GM18502 (cell line): Measurements from ENCODE around the gene KCNJ16.
"Not testable (repeated sequence)": the region's sequence is repeated elsewhere in the genome, so short reads cannot be mapped to it uniquely, and the experiment has no call there.

Experiments used
- ATAC-seq: cut with Tn5 transposase; IDR thresholded peaks from one replicate; pipeline ENCODE4 v1.9.1; 2021; ENCODE audit warnings: mild to moderate bottlenecking; ENCODE audit not compliant: unreplicated experiment, poor library complexity

The KCNJ16 gene

DNA sequence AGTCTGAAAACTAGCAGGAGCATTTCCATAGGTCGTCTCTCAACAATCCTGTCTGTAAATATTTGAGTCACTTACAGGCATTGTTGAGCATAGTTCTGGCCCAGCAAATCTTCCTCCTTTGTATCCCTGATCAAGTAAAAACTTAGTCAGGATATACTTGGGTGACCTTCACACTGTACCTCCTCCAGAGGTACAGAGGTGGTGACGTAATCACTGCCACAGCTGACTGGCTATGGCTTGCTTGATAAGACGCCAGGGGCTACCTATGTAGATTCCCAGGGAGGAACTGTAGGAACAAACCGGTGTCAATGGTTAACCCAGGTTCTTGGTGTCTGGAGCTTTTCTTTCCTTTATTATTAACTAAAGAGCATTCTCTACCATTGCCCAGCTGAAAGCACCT lies at the start of gene KCNJ16:
TSS of gene KCNJ16 (plus strand) at position 270 of the 400 bp plus-strand sequence. CDS start 56,863 bp downstream, outside the sequence.
- ATAC-seq = no peak

DNA sequence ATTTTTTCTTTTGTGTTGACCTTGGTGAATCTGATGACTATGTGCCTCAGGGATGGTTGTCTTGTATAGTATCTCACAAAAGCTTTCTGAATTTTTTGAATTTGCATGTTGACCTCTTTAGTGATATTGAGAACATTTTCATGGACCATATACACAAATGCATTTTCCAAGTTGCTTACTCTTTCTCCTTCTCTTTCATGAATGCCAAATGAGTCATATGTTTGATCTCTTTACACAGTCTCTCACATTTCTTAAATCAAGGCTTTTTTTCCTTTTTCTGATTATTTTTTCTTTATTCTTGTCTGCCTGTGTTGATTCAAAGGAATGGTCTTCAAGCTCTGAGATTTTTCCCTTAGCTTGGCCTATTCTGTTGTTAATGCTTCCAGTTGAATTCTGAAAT lies 46.6 kb upstream of the KCNJ16 start:
- no peak for ATAC-seq

DNA sequence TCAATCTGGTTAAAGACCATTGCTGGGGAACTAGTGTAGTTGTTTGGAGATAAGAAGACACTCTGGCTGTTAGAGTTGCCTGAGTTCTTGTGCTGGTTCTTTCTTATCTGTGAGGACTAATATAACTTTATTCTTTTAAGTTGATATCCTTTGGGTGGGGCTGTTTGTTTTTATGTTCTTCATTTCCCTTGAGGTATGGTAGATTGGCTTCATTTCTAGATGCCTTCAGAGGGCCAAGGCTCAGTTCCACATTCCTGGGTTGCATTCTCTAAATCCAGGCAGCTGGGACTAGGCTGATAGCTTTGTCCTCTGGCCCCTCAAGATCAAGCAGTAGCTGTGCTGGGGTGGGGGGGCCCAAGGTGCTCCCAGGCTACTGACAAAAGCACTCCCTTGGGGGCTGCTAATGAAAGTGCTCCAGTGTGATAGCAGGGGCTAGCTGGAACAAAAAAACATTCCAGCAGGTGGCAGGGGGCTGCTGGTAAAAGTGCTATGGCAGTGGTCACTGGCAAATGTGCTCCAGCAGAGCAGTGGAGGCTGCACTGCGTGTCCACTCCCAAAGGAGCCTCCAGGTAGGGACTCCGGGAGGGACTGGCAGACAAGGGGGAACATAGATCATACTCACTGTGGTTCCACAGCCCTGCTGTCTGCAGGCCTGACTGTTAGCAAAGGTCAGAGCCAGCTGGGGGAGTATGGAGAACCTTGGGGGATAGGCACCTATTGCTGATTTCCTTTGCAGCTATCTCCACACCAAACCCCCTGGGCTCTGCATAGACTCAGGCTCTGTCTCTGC lies 45.9 kb upstream of the KCNJ16 start:
- ATAC-seq = no peak

DNA sequence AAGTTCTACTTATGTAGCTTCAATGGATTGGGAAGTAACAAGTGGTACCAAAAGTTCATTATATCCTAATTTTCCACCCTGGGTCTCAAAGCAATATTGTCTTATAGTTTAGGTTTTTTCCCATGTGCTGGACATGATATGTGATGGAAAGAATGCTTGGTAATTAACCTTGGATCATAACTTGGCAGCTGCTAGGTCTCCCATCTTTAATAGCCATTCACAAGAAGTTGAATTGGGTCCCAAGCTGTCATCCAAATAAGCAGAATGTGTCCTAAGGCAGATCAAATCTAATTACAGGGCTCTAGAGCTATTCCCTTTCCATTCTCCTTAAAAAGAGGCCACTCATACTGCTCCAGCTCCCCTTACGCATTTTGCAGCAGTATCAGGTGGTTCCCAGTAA lies 44.7 kb upstream of the KCNJ16 start:
- no peak for ATAC-seq

DNA sequence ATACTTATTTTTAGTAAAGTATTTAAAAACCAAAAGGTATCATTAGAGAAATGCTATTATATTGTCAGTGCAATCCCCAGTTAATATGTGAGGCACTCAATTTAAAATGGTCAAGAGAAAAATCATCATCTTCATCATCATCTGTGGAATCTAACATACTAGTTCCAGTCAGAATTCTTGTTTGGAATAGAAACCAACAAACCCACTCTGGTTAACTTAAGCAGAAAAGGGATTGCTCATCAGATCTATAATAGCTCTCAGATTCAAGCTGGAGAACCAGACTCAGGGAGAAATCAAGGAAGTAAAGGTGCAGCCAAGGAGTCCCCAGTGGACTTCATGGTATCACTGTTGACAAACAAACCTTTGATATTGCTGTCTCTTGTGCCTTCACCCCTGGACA lies 43.7 kb upstream of the KCNJ16 start:
- no peak for ATAC-seq

DNA sequence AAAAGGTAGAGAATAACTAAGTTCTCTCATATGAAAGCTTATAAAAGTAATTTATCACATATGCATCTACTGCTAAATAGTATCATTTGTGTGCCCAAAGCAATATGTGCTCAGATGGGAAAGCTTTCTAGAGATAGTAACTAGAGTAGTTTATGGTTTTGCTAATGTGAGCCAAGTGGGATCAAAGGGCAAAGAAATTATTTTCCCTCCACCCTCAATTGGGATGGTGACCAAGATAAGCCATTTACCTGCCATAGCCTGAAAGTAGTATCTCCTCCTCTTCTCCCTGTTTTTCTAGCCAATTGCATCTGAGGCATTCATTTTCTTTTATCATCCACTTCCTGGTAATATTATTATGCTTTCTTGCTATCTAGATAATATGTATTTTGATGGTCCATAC lies 41.9 kb upstream of the KCNJ16 start:
- no peak for ATAC-seq

DNA sequence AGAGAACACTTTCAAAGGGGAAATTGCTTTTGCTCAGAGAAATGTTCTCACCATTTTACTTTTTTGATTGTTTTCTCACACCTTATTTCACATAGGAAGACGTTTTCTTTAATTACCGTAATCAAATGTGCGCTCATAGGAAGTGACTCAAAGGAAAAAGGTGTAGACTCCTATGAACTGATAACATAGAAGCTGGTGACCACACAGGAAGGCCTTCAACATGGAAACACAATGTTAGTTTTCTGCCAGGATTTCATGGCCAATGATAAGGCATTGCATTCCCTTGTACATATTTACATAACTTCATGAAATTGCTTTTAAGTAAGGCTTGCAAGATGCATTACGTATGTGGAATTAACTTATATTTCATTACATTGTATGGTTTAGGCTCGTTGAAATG lies 40.9 kb upstream of the KCNJ16 start:
- no peak for ATAC-seq

DNA sequence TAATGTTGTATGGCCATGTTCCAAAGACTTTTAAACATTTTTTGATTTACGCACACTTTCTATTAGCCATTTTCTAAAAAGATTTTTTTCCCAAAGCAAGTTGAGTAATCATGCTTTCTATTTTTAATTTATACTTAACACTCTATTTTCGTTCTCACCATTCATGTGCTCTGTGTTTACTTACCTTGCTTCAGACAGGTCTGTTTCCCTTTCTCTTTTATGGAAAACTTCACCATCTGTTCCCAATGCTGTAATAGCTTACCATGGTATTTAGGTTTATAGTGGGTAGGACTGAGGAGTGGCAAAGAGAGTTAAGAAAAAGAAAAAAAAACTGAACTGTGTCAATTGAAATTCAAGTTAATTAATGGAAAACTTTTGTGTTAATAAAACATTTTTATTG lies 37.5 kb upstream of the KCNJ16 start:
- ATAC-seq = no peak

DNA sequence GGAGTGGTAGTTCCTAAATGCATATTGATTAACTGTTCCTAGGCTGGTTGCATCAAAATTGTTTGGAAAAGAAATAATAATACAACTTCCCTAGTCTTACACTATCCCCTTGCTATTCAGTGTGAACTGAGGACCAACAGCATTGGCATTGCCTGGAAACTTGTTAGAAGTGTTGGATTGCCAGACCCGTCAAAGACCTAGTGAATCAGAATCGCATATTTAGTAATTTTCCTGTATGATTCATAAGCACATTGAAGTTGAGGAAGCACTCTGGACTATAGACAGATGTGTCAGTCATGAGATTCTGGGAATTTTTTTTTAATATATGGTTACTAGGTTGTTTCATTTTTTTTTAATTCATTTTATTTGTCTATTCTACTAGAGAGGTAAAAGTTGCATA lies 34.7 kb upstream of the KCNJ16 start:
- no peak for ATAC-seq

DNA sequence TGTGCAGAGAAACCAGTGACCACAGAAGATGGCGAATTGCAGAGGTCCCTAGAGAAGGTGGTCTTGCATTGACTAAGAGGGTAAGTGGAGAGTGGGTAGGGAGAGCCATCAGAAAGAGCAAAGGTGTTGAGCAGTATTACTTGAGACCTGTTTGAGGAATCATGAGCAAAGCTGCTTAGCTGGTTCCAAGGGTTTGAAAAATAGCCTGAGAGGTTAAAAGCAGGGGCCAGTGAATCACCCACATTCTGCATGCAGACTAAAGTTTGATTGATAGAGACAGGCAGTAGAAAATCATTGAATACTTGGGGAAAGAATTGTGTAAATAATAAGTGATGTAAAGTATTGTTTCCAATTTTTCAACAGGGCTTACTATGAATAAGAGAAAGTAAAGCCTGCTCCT lies 34.0 kb upstream of the KCNJ16 start:
- no peak for ATAC-seq

DNA sequence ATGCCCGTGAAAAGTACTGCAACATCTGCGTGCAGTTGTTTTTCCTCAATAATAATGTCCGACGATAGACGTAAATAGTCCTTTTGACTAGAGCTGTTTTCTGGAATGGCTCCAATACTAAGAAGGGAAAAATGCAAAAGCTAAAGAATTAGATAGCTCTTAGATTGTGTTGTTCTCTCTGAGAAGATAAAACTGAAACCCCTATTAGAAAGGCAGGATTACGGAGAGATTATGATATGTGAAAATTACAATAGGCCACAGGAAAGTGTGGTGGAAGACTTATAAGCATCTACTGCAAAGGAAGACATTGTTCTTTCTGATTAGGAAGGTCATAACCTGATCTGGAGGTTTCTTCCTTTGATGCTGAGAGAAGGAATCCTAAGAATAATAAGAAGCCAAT lies 33.5 kb upstream of the KCNJ16 start:
- no peak for ATAC-seq

DNA sequence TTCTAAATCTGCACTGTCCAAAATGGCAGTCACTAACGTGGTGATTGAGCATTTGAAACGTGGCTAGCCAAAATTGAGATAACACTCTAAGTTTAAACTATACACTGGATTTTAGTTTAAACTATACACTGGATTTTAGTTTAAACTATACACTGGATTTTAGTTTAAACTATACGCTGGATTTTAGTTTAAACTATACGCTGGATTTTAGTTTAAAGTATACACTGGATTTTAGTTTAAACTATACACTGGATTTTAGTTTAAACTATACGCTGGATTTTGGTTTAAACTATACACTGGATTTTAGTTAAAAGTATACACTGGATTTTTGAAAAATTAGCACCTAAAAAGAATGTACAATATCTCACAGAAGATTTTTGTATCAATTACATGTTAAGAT lies 29.2 kb upstream of the KCNJ16 start:
- not testable (repeated sequence) for ATAC-seq

DNA sequence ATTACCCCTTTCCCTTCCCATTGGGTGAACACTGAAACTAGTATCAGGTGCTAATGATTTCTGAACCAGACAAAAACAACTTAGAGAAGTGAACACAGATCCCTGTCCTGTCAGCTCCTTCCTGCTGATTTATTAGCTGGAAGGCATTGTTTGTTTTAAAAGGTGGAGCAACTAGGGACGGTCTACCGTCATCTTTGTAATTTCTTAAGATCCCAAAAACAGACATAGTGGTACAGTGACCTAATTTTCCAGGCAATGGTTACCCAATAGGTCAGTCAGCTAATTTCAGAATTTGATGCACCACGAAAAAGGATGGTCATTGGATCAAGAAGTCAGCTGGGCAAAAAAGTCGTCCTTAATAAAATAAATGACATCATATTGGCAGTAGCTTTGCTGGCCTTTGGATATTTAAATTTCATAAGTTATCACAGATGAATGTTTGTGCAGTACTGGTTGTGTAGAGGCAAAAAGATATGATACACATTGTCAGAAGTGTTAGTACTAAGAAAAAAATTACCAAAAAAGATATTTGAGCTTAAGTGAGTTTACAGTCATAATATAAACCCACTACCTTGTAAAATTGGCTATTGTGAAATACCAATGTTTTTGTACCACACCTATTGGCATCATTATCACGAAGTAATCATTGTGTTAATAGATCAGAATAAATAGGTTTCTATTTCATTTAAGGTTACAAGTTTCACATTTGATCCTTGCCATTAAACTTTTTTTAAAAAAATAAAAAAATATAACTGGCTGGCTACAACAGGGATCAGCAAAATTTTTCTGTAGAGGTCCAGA lies 27.2 kb upstream of the KCNJ16 start:
- ATAC-seq = no peak

DNA sequence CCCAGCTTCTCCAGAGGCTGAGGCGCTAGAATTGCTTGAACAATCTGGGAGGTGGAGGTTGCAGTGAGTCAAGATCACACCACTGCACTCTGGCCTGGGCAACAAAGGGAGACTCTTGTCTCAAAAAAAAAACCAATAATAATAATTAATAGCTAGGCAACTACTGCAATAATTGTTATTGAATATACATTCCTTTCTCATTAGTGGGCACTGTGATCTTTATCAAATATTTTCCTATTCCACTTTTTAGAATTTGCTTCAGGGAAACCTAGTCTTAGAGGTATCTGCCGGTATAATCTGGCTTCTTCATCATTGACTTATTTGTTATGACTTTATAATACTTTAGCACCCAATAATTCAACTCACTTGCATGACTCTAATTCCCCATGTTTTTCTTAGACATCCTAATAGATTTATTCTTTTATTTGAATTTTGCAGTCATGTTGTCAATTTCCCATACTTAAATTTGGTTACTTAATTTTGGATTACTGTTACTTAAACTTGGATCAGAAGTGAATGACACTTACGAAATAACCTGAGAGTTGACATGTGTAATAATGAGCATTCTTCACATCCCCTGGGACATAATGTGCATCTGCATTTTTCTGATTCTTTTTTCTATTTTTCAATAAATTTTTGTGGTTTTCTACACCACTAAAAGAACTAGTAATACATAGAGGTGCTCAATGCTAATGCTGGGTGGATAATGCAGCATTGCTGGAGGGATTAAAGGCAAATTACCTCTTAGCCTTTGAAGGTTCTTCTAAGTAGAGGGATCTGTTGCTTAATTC lies 25.0 kb upstream of the KCNJ16 start:
- no peak for ATAC-seq

DNA sequence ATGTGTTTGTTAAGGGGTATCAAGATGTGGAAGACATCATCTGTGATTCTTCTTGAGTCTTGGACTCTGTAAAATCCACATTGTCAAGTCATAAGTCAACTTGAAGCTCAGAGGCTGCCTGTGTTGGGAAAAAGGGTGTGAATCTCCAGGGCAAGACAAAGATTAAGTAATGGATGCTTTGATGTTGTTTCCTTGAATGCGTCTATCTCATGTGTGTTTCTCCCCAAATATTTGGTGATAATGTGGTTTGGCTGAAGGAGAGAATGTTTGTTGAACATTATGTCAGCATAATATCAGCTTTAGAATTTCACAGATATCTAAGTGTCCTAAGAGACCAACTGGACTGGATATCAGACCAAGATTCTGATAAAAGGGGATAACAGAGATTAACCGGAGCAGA lies 24.1 kb upstream of the KCNJ16 start:
- ATAC-seq = no peak

DNA sequence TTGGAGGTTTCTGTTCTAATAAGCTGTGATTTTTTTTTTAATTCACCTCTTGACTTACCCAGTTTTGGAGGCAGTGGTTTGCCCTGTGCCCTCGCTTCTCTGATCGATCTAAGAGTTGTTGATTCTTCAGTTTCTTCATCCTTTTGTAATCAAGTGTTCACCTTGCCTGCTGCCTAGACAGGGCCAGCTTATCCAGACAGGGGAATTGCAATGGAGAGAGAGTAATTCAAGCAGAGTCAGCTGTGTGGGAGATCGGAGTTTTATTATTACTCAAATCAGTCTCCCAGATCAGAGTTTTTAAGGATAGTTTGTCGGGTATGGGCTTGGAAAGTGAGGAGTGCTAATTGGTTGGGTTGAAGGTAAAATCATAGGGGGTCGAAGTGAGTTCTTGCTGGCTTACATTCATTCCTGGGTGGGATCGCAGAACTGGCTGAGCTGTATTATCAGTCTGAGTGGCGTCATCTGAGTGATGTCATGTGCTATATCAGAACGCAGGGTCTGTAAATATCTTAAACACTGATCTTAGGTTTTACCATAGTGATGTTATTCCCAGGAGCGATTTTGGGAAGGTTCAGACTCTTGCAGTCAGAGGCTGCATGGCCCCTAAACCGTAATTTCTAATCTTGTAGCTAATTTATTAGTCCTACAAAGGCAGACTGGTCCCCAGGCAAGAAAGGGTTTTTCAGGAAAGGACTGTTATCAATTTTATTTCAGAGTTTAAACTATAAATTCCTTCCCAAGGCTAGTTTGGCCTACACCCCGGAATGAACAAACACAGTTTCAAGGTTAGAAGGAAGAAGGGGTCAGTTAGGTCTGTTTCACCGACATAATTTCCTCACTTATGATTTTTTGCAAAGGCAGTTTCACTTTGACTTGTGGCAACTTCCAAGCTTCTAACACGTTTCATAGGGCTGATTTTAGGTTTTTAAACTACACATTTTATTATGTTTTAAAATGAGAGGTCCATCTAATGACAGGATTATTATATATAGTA lies 21.5 kb upstream of the KCNJ16 start:
- ATAC-seq = no peak

DNA sequence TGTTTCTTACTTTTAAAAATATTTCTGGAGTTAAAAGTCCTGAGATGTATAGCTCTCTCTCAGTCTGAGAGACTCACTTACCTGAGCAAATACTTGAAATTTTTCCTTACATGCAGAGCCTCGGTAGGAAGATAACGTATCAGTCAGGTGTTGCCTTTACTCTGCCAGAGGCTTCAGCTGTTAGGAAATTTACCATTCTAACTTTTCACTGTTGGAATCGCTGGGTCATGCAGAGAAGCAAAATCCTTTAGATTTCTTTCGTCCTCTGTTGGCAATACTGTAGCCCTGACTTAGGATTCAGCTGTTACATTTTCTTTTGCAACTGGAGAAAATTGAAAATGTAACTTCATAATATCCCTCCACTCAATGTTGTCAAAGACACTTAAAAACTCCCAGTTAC lies 20.0 kb upstream of the KCNJ16 start:
- ATAC-seq = no peak

DNA sequence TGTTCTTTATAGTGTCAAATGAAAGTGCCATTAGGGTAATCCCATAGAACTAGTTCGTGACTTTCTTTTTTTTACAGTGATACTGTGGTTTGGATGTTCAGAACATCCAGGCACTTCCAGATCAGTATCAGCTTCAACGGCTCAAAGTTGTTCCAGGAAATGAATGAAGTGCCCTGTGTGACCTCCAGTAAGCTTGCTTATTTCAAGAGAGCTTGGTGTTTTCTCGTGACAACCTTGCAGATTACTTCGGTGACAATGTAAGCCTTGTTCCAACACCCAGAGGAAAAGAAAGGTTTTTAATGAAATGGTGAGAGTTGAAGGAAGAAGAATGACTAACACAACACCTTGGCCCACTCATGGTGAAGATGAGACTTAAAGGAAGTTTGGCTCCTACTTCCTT lies 16.0 kb upstream of the KCNJ16 start:
- no peak for ATAC-seq

DNA sequence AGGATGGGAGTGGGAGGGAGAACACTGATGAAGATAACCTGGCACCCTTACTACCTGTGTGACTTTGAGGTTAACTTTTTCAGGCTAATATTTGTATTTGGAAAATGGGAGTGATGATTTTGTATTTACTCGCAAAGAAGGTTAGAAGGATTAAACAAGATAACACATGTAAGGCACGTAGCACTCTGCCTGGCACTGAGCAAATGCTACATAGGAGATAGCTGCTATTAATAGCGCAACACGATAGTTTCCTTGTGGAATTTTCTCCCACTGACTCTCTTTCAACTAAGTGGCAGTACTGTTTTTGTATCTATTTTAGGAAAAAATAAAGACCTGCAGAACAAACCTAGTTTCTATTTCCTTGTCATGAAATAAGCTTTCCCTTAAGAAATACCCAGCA lies 15.4 kb upstream of the KCNJ16 start:
- no peak for ATAC-seq

DNA sequence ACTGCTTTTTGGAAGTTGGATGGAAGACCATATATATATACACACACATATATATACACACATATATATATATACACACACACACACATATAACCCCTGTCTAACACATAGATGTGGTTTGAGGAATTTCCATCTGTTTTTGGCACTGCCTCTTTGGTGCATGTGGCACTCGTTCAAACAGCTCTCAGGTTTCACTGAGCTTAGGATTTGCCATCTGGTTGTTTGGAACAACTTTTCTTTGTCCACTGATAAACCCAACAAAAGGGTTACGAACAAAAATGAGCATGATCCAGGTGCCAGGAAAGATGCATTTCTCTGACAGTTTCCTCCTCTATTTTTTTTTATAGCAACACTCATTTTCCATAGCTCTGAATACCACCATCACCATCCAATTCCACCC lies 14.6 kb upstream of the KCNJ16 start:
- ATAC-seq = no peak
